KMS-11 (cell line): Measurements from ENCODE around the gene RIPOR1.

Experiments
- H2AFZ ChIP-seq: fragments of 200-600 bp; sonication (generic); 2 replicates; pipeline ENCODE4 v1.6.1; 2016; ENCODE audit warnings: antibody characterized with exemption, mixed run types, low read depth
- H3K27ac ChIP-seq: fragments of 200-600 bp; sonication (generic); 2 replicates; pipeline ENCODE4 v1.6.1; 2016; ENCODE audit warnings: mild to moderate bottlenecking, mixed run types
- H3K27me3 ChIP-seq: fragments of 200-600 bp; sonication (generic); 2 replicates; pipeline ENCODE4 v1.6.1; 2017; ENCODE audit warnings: mild to moderate bottlenecking, low read depth, mixed run types, moderate library complexity; ENCODE audit not compliant: insufficient read depth
- H3K36me3 ChIP-seq: fragments of 200-600 bp; sonication (generic); 2 replicates; pipeline ENCODE4 v1.6.1; 2017; ENCODE audit warnings: mild to moderate bottlenecking, mixed run types; ENCODE audit not compliant: insufficient read depth
- H3K4me1 ChIP-seq: fragments of 200-600 bp; sonication (generic); 2 replicates; pipeline ENCODE4 v1.6.1; 2016; ENCODE audit warnings: mild to moderate bottlenecking, low read depth, mixed run types; ENCODE audit not compliant: poor library complexity, severe bottlenecking
- H3K4me2 ChIP-seq: fragments of 200-600 bp; sonication (generic); 2 replicates; pipeline ENCODE4 v1.7.0; 2016; ENCODE audit warnings: mild to moderate bottlenecking, mixed run types
- H3K4me3 ChIP-seq: fragments of 200-600 bp; sonication (generic); IDR thresholded peaks from 2 replicates; pipeline ENCODE4 v1.6.1; 2017; ENCODE audit warnings: low read depth, low read length, mixed read lengths; ENCODE audit not compliant: insufficient read depth
- H3K79me2 ChIP-seq: fragments of 200-600 bp; sonication (generic); 2 replicates; pipeline ENCODE4 v1.6.1; 2016; ENCODE audit warnings: low read depth, mixed run types; ENCODE audit not compliant: insufficient read depth
- H3K9ac ChIP-seq: fragments of 200-600 bp; sonication (generic); 2 replicates; pipeline ENCODE4 v1.6.1; 2016; ENCODE audit warnings: mild to moderate bottlenecking, mixed run types
- H4K20me1 ChIP-seq: fragments of 200-600 bp; sonication (generic); 2 replicates; pipeline ENCODE4 v1.6.1; 2016; ENCODE audit warnings: mild to moderate bottlenecking, mixed run types; ENCODE audit not compliant: insufficient read depth
- TF ChIP-seq, protein P1 (sequence below): fragments of 200-600 bp; sonication (generic); conservative IDR thresholded peaks from 2 replicates; pipeline ENCODE4 v1.6.1; 2017; ENCODE audit warnings: low read depth, mild to moderate bottlenecking, antibody characterized with exemption, low read length, moderate library complexity, mixed read lengths

Gene RIPOR1

DNA sequence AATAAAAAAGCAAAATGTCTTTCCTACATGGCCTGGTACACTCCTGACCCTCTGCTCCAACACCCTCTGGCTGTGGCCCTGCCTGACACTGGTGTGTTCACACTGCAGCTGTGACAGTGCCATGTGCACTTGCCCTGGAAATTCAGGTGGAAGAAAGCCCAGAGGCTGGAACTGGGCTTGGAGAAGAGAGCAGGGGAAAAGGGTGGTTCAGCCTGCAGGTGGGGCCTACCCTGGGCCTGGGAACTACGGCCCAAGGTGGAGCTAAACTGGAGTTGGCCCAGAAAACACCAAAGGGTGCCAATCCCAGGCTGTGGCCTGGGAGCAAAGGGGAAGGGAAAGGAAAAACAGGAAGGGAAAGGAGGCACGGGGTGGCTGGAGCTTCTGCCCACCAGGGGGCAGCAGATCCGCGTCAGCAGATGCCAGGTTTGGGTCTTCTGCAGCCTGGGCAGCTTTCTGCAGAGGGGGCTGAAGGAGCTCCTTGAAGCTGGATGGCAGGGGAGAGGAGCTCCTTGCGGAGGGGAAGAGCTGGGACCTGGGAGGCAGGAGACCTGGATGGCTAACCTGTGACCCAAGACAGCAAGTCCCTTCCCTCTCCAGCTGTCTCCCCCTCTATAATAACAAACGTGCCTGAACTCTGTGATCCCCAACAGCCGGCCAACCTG lies 18.3 kb downstream of the RIPOR1 start:
- no peaks in the 10 kb centered on the region for H4K20me1 ChIP-seq
- no peak overlapping the region for H3K4me3 ChIP-seq
- peaks cover 38% of the 10 kb centered on the region for H3K4me1 ChIP-seq
- H3K27me3 ChIP-seq: no peaks in the 10 kb centered on the region
- H3K79me2 ChIP-seq: no peaks in the 10 kb centered on the region
- H3K27ac ChIP-seq: peak overlapping the region; percentile 59
- no peak overlapping the region for H3K9ac ChIP-seq
- H3K4me2 ChIP-seq: peak overlapping the region; percentile 62; the same call in 1 of the 2 replicates
- H3K36me3 ChIP-seq: no peaks in the 10 kb centered on the region
- H2AFZ ChIP-seq: peak overlapping the region; percentile 15; the same call in 1 of the 2 replicates
- TF ChIP-seq, protein P1, sequence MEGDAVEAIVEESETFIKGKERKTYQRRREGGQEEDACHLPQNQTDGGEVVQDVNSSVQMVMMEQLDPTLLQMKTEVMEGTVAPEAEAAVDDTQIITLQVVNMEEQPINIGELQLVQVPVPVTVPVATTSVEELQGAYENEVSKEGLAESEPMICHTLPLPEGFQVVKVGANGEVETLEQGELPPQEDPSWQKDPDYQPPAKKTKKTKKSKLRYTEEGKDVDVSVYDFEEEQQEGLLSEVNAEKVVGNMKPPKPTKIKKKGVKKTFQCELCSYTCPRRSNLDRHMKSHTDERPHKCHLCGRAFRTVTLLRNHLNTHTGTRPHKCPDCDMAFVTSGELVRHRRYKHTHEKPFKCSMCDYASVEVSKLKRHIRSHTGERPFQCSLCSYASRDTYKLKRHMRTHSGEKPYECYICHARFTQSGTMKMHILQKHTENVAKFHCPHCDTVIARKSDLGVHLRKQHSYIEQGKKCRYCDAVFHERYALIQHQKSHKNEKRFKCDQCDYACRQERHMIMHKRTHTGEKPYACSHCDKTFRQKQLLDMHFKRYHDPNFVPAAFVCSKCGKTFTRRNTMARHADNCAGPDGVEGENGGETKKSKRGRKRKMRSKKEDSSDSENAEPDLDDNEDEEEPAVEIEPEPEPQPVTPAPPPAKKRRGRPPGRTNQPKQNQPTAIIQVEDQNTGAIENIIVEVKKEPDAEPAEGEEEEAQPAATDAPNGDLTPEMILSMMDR: peak; percentile 94

DNA sequence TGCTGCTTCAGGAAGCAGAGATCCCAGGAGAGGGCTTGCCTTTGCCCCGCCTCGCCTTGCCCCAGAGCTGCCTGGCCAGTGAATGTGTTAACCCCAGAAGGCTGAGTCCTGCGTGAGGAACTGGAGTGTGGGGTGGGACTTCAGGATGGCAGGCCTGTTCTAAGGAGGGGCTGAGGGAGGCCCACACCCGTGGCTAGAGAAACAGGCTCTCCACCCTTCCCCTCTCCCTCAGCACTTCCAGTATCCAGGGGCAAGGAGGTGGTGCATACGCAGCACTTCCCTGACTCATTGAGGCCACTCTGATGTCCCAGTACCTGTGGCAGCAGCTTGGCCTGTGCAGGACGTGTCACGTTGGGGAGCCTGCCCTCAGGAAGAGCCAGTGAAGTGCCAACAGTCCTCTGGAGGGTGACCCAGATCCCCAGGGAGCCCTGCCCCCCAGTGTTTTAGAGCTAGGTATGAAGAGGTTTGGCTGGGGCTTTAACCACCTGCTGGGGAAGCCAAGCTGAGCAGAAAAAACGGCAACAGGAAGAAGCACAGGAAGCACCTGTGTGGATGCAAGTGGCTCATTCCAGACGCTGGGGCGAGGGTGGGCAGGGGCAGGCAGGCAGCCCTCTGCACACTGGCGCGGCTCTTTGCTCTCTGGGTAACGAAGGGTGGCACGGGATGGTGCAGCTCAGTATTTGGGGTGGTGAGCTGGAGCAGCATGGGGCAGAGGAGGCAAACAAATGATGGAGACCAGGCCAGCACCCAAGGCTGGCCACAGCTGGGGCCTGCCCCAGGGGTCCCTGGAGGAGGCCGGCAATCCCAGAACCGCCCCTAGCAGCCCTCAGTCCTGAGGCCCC lies 19.0 kb downstream of the RIPOR1 start:
- peak overlapping the region; percentile 31; the same call in 1 of the 2 replicates for H3K9ac ChIP-seq
- no peaks in the 10 kb centered on the region for H3K36me3 ChIP-seq
- H3K4me2 ChIP-seq: peak overlapping the region; percentile 62
- H3K27me3 ChIP-seq: no peaks in the 10 kb centered on the region
- peak overlapping the region; percentile 50 for H3K27ac ChIP-seq
- no peaks in the 10 kb centered on the region for H3K79me2 ChIP-seq
- TF ChIP-seq, protein P1: no peak
- no peak overlapping the region for H3K4me3 ChIP-seq
- H4K20me1 ChIP-seq: no peaks in the 10 kb centered on the region
- H2AFZ ChIP-seq: peak overlapping the region; percentile 15; the same call in 1 of the 2 replicates
- peaks cover 30% of the 10 kb centered on the region for H3K4me1 ChIP-seq

DNA sequence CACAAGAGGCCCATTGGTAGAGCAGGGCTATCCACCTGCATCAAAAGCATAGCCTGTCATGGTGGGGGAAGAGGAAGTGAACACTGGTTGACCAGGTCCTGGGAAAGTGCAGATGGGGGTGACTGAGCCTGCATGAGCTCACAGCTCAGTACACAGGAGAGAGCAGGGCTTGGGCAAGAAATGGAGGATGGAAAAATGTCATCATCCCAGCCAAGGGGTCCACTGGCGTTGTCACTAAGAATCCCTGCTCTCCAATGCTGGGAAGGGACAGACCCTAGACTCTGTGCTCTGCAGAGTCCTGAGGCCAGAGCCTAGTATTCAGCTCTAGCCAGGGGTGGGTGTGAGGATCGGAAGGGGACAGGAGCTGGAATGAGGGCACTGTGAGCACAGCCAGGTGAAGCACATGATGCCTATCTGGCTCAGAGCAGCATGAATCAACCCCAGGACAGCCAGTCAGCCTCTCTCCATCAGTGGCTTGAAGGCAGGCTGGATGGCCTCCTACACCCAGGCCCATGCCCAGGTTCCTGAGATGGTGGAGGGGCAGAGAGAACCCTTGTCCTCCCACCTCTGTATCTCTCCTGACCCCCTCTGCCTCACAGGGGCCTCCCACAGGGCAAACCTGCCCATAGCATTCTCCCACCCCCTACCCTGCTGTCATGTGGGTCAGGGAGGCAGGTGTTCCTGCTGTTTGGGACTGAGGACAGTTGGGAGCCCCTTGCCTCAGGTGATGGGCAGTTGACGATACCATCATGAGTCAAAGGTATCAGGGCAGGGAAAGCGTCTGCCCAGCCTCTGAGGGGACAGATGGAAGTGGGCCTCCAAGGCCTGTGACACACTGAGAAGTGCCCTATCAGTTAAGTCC lies 19.9 kb downstream of the RIPOR1 start:
- Histone ChIP-seq H3K27me3 (no peaks in the 10 kb centered on the region), H3K4me1 (peaks cover 25% of the 10 kb centered on the region), H3K27ac (peak overlapping the region; percentile 50), H2AFZ (no peak overlapping the region), H3K4me3 (no peak overlapping the region), H3K36me3 (no peaks in the 10 kb centered on the region), H3K4me2 (peak overlapping the region; percentile 62), H4K20me1 (no peaks in the 10 kb centered on the region), H3K9ac (peak overlapping the region; percentile 31; the same call in 1 of the 2 replicates), H3K79me2 (no peaks in the 10 kb centered on the region)
- TF ChIP-seq, protein P1: no peak

DNA sequence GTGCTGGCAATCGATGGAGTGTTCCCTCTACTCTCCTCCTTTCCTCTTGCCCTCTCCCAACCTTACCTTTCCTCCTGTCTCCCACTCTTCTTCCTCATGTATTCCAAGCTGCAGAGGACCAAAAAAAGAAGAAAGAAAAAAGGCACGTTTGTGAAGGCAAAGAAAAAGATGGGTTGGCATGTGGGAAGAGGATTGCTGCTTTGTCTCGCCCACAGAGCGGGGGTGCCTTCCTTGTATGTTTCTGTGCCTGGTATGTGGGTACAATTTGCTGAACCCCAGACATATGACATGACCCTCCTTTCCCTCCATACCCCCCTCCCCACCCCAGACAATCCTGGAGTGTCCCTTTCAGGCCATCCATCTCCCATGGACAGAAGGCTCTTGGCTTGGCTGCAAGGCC lies 20.6 kb downstream of the RIPOR1 start:
- no peak overlapping the region for H3K4me3 ChIP-seq
- no peak overlapping the region for H3K9ac ChIP-seq
- H3K4me2 ChIP-seq: no peak overlapping the region
- H3K36me3 ChIP-seq: no peaks in the 10 kb centered on the region
- H3K4me1 ChIP-seq: peaks cover 25% of the 10 kb centered on the region
- H3K27ac ChIP-seq: no peak overlapping the region
- no peaks in the 10 kb centered on the region for H3K79me2 ChIP-seq
- TF ChIP-seq, protein P1: no peak
- no peak overlapping the region for H2AFZ ChIP-seq
- no peaks in the 10 kb centered on the region for H3K27me3 ChIP-seq
- no peaks in the 10 kb centered on the region for H4K20me1 ChIP-seq
